HG02759 (cell line): ENCODE results near the gene CARD6.
"Not testable (repeated sequence)": the region's sequence is repeated elsewhere in the genome, so short reads cannot be mapped to it uniquely, and the experiment has no call there.

Experiments used
- ATAC-seq: cut with Tn5 transposase; IDR thresholded peaks from one replicate; pipeline ENCODE4 v1.9.1; 2021; ENCODE audit warnings: mild to moderate bottlenecking, moderate library complexity; ENCODE audit not compliant: unreplicated experiment

The CARD6 gene

DNA sequence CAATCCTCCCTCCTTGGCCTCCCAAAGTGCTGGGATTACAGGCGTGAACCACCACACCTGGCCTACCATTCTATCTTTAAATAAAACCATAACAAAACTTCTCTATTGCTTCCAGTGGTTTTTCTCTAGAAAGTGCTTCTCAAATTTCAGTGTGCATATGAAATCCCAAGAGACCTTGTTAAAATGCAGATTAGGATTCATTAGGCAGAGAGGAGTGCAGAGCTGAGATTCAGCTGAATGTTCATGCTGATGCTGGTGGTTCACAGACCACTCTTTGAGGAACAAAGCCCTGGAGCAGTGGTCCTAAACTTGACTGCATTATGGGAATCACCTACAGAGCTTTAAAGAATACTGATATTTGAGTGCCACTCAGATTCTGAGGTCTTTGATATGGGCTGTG lies 28.2 kb downstream of the CARD6 start:
- no peak for ATAC-seq

DNA sequence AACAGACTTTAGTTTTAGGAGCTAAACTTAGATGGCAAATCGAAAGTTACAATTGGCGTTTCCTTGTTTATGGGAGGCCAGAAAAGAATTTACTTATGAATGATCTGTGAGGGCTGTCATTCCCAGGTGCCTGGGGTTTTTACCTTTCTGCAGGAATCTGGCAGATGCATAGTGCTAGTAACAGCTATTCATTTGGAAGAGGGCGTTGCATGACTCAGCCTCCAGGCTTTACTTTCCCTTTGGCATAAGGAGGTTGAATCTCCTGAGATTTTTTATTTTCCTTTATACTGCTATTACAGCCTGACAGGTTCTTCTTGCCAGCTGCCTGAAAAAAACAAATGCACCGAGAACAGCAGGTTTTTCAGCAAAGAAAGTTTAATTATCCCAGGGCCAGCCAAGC lies 30.0 kb downstream of the CARD6 start:
- no peak for ATAC-seq

DNA sequence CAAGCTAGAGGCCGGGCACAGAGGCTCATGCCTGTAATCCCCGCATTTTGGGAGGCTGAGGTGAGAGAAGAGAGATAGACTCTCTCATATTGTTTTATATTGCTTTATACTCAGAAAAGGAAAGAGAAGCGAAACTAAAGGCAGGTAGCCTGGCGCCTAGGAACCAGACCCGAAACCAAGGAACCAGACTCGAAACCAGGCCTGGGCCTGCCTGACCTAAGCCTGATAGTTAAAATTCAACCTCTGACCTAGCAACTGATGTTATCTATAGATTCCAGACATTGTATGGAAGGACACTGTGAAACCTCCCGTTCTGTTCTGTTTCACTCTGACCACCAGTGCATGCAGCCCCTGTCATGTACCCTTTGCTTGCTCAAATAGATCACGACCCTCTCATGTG lies 31.1 kb downstream of the CARD6 start:
- not testable (repeated sequence) for ATAC-seq

DNA sequence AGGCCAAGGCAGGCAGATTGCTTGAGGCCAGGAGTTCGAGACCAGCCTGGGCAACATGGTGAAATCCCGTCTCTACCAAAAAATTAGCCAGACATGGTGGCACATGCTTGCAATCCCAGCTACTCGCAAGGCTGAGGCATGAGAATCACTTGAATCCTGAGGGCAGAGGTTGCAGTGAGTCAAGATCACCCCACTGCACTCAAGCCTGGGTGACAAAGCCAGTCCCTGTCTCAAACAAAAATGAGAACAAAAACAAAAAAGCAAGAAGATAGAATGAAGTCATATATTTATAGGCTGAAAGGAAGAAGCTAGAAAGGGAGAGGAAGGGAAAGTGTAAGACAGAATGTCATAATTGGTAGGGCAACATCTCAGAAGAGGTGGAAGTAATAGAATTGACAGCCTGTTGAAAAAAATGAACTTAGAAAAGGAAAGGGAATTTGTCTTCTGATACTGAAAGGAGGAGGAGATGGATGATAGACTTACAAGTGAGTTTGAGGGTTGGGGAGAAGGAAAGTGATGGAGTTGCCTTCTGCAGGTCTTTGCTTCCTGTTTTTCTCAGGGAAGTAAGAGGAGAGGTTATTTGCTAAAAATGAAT lies 32.2 kb downstream of the CARD6 start:
- no peak for ATAC-seq

DNA sequence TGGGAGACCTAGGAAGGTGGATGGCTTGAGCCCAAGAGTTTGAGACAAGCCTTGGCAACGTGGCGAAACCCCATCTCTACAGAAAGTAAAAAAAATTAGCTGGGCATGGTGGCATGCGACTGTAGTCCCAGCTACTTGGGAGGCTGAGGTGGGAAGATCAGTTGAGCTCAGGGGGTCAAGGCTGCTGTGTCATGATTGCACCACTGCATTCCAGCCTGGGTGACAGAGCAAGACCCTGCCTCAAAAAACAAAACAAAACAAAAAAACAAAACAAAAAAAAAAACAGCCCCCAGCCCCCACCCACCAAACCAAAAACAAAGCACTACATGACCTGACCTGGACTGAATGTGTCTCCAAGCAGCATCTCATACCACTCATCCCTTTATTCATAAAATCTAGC lies 34.8 kb downstream of the CARD6 start:
- no peak for ATAC-seq

DNA sequence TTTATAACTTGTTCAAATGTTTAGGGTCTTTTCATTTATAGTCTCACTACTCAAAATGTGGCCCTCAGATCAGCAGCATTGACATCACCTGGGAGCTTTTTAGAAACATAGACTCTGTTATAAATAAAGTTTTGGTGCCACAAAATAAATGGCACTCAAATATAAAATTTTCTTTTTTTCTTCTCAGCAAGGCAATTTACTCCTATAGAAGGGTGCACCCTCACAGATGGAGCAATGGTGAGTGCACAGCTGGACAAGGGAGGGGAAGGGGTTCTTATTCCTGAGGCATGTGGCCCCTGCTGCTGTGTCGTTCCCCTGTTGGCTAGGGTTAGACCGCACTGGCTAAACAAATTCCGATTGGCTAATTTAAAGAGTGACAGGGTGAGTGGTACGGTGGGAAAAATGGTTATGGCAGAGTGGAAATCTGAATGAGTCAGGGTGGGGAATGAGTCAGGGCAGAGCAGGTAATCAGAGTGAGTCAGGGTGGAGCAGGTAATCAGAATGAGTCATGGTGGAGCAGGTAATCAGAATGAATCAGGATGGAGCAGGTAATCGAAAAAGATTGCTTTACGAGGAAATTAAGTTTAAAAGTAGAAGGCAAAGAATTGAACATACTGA lies 36.3 kb downstream of the CARD6 start:
- ATAC-seq = no peak

DNA sequence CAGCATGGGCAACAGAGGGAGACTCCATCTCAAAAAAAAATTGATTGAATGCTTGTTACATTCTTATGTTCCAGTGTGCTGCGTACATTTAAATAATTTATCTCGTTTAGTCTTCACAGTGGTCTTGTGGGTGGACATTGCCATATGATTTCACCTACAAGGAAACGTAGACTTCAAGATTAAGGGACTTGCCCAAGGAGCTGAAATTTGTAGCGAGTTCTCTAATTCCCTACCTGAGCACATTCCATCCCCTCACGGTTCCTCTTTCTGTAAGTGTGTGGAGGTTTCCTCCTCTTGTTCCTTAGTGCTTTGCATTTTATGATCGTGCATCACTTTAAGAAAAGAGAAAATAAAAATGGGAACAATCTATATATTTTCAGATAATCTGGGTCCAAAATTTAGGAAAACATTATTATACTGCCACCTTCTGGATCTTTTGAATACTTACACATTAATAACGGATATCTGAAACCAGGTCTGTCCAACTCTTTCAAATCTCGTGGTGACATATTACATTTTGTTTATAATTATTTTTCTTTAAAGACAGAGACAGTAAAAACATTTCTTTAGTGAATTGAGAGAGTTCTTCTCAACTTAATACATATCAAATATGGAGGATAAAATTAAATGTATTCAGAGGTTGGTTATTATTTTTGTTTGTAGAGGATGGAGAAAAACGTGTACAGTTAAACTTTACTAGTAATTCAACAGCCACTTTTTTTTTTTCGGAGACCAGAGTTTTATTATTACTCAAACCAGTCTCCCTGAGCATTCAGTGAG lies 38.2 kb downstream of the CARD6 start:
- peak; percentile 53 for ATAC-seq

DNA sequence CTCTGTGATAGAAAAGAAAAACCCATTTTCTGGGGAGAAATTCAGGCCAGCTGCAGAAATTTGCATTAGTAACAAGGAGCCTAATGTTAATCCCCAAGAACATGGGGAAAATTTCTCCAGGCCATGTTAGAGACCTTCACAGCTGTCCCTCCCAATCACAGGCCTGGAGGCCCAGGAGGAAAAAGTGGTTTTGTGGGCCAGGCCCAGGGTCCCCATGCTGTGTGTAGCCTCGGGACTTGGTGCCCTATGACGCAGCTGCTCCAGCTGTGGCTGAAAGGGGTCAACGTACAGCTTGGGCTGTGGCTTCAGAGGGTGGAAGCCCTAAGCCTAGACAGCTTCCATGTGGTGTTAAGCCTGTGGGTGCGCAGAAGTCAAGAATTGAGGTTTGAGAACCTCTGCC lies 41.1 kb downstream of the CARD6 start:
- ATAC-seq = no peak

DNA sequence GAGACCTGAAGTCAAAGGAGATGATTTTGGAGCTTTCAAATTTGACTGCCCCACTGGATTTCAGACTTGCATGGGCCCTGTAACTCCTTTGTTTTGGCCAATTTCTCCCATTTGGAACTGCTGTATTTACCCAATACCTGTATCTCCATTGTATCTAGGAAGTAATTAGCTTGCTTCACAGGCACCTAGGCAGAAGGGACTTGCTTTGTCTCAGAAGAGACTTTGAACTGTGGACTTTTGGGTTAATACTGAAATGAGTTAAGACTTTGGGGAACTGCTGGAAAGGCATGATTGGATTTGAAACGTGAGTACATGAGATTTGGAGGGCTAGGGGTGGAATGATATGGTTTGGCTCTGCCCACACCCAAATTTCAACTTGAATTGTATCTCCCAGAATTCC lies 41.9 kb downstream of the CARD6 start:
- not testable (repeated sequence) for ATAC-seq

DNA sequence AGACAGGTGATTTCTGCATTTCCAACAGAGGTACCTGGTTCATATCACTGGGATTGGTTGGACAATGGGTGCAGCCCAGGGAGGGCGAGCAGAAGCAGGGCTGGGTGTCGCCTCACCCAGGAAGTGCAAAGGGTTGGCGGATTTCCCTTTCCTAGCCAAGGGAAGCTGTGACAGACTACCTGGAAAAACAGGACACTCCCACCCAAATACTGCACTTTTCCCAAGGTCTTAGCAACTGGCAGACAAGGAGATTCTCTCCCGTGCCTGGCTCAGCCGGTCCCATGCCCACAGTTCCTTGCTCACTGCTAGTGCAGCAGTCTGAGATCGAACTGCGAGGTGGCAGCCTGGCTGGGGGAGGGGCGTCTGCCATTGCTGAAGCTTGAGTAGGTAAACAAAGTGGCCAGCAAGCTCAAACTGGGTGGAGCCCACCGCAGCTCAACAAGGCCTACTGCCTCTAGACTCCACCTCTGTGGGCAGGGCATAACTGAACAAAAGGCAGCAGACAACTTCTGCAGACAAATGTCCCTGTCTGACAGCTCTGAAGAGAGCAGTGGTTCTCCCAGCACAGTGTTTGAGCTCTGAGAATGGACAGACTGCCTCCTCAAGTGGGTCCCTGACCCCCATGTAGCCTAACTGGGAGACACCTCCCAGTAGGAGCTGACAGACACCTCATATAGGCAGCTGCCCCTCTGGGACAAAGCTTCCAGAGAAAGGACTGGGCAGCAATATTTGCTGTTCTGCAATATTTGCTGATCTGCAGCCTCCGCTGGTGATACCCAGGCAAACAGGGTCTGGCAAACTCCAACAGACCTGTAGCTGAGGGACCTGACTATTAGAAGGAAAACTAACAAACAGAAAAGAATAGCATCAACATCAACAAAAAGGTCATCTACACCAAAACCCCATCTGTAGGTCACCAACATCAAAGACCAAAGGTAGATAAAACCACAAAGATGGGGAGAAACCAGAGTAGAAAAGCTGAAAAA lies 54.6 kb downstream of the CARD6 start:
- ATAC-seq = not testable (repeated sequence)

DNA sequence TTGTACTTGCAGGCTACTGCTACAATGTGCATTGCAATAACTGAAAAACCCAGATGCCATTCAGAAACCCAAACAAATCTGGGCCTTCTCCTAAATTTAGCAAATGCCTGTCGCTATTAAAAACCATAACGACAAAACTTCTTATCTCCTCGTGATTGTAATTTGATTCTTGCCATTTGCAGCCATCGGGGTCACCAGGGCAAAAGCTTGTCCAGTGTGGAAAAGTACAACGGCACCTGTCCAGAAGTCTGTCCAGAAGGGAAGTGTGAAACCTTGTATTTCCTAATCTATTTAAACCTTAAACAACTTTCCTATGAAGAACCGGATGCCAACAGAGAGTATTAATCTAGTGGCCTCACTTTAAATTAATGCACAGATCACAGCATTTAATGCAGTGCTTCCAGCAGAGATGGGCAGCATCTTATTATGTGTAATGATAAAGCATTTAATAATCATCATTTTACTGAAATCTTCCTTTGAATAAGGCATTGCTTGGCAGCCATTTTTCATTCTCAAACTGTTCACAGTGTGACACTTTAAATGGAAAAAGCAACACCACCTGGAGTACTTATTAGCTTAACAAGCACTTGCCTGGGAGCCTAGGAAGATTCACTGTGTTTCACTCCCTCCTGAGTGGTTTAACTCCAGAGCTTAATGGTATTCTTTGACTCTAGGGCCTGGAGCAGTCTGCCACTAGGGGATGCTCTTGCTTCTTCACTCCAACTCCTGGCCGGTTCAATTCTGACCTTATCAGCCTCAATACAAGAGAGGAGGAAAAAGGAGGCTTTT lies 63.2 kb downstream of the CARD6 start:
- peak; percentile 90 for ATAC-seq

DNA sequence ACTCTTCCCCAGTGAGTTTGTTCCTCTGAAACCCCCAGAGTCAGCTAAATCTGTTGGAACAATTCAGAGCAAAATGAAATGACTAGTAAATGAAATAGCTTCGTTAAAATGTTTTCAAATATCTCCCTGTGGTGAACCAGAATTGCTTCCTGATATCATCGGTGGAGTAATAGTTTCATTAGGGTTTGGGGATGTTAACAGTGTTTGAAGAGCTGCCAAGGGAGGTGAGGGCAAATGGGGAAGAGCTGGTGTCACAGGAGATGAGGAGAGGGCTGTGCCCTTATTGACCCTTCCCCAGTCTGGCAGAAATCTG lies 63.8 kb downstream of the CARD6 start:
- peak; percentile 11 for ATAC-seq

DNA sequence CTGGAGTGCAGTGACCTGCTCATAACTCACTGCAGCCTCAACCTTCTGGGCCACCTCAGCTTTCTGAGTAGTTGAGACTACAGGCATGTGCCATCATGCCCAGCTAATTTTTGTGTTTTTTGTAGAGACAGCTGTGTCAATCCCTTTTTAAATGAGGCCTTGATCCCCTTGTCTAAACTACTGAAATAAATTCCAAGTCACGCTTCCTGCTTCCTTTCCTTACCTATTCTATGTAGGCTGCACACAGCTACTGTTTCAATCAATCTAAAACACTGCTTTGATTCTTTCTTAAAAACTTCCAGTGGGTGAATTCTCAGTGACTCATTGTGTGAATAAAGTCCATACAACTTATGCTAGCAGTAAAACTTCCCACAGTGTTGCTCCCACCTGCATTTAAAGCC lies 65.2 kb downstream of the CARD6 start:
- ATAC-seq = no peak

DNA sequence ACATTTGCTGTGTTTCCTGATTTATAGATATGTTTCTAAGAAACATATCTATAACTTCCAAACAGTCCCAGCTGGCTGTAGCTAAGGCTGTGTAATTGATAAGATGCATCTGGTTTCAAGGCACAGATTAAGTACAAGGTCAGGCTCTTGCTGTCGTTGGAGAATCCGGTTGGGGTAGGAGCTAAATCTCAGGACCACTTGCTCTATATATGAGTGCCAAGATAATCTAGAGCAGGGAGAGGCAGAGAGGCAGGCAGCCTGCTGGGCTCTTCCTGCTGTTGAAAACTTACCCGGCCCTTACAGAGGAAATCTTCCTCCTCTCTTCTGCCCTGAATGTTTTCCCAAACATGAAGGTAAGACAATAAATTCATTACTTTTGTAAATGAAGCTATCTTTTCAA lies 68.1 kb downstream of the CARD6 start, which contains the start of gene C7:
Gene C7, plus strand, starts transcription at position 234 of the 400 bp plus-strand sequence. Its CDS starts 114 bp downstream, at position 348.
- ATAC-seq = no peak

DNA sequence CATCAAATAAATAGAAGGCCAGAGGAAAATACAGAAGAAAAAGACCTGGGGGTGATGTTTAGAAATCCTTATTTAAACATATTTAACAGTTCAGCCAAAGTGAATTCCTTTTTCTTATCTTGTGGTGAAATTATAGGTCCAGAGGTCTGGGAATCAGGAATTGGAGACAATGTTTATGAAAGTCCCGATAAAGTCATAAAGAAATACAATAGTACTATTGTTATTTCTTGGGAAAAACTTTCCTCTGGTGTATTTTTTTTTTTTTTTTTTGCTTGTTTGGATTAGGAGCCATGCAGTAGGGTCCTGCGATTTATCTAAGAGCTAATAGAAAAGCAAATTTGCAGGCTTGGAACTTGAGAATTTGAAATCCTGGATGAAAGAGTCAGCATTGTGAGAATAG lies 68.6 kb downstream of the CARD6 start:
- no peak for ATAC-seq
